HG02970 (cell line): ENCODE data around the gene SPATA3.
"Not testable (repeated sequence)": the region's sequence is repeated elsewhere in the genome, so short reads cannot be mapped to it uniquely, and the experiment has no call there.

Experiments used
- ATAC-seq: cut with Tn5 transposase; IDR thresholded peaks from one replicate; pipeline ENCODE4 v1.9.1; 2021; ENCODE audit warnings: mild to moderate bottlenecking, moderate library complexity, moderate number of reproducible peaks; ENCODE audit not compliant: unreplicated experiment, low FRiP score

Gene SPATA3

DNA sequence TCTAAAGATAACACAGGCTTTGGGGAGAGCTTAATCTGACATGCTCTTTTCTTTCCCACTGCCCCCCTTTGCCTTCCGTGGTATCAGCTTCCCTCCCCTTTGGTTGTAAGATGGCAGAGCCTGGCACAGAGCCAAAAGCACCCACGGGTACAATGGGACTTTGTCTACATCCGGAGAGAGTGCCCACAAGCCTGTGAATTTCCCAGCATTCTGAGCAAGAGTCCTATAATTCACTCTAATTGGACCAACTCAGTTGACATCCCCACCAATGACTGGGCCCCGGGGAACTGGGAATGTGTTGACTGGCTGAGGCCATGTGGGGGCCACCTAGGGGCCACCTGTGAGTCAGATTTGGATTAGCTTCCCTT is 21.3 kb downstream of the SPATA3 start:
- ATAC-seq: no peak

DNA sequence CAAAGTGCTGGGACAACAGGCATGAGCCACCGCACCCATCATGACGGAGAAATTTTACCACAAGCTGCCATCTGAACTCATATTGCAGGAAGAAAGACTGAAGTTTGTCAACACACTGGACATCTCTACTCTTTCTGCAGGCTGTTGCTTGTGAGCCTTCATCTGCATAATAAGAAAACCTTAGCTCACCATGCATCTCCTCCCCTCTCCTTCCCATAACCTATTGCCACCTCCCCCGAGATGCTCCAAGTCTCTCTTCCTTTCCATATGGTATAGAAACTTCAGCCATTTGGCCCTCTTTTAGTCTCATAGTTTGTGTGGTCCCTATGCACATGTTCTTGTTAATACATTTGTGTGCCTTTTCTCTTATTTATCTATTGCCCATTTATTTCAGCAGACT is 22.3 kb downstream of the SPATA3 start:
- no peak for ATAC-seq

DNA sequence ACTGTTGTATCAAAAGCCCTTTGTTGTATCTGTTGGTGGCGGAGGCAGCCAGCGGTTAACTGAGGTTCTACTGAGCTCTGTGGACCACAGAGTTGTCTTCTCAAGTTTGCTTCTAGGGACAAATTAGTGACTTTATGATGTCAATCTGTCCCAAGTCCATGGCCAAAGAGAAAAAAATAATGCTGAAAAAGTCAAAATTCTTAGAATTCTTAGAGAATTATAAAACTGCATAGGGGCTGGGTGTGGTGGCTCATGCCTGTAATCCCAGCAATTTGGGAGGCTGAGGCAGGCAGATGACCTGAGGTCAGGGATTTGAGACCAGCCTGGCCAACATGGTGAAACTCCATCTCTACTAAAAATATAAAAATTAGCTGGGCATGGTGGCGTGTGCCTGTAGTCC is 29.1 kb downstream of the SPATA3 start:
- ATAC-seq: not testable (repeated sequence)

DNA sequence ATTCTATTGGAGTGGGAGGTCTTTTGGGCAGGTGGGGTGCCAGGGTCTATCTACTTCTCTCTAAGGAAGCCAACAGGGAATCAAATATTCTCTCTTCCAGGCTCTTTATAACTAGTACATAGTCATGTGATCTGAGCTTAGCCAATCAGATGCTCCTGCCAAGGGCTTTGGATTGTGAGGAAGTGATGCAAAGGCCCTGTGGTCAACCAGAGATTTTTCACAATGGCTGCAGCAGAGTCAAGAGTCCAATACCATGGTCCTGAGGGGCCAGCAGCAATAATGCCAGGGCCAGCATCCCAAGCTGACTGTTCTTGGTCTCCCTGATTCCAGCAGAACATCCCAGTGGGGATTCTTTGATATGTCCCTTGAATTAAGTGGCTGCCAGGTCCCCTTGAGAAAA is 33.0 kb downstream of the SPATA3 start:
- ATAC-seq: no peak

DNA sequence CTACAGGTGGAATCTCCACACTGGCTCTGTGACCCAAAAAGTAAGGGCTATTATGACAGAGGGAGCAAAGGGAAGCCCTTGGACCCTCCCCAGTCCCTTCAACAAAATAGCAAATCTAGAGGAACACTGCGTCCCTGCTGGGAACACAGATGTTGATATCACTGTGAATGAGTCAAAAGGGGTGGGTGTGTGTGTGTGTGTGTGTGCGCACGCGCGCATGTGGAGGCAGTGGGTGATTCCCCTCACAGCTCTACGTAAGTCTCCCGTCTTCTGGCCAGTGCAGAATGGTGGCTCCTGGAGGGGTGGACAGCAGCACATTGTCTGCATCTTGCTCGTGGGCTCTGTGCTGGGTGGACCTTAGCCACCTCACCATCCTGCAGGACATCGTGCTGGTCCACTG is 33.6 kb downstream of the SPATA3 start:
- no peak for ATAC-seq

DNA sequence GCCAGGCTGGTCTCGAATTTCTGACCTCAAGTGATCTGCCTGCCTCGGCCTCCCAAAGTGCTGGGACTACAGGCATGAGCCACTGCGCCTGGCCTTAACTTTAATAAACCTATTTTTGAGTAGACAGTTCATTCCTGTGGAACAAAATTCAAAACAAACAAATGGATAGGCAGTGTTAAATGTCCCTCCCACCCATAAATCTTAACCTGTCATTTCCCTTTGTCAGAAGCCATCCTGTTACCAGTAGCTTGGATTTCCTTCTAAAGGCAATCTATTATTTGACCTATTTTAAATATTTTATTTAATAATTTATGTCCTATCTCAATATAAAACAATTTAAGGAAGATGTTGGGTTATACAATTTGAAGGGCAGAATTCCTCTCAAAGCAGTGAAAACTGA is 34.8 kb downstream of the SPATA3 start:
- ATAC-seq: no peak

DNA sequence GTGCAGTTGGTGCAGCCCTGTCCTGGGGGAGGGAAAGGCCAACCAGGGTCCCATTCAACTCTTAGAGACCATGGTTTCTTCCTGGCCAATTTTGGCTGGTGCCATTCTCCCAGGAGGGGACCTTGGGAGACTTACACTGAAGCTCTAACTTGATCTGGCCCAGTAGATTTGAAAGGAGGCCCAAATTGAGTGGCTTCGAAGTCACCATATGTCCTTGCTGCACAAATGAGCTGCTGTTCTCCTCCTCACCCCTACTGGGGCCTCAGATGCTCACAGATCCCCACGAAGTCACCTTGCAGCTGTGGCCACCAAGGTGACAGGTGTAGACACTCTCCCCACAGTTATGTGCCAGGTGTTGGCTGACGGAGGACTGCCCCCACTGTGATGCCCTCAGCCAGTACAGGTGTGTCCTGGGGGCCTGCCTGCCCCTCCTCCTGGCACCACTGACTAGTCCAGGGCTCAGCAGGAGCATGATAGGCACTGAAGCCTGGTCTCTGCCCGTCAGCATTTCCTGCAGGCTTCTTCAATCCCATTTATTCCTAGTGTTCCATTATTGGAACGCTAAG is 36.7 kb downstream of the SPATA3 start:
- no peak for ATAC-seq

DNA sequence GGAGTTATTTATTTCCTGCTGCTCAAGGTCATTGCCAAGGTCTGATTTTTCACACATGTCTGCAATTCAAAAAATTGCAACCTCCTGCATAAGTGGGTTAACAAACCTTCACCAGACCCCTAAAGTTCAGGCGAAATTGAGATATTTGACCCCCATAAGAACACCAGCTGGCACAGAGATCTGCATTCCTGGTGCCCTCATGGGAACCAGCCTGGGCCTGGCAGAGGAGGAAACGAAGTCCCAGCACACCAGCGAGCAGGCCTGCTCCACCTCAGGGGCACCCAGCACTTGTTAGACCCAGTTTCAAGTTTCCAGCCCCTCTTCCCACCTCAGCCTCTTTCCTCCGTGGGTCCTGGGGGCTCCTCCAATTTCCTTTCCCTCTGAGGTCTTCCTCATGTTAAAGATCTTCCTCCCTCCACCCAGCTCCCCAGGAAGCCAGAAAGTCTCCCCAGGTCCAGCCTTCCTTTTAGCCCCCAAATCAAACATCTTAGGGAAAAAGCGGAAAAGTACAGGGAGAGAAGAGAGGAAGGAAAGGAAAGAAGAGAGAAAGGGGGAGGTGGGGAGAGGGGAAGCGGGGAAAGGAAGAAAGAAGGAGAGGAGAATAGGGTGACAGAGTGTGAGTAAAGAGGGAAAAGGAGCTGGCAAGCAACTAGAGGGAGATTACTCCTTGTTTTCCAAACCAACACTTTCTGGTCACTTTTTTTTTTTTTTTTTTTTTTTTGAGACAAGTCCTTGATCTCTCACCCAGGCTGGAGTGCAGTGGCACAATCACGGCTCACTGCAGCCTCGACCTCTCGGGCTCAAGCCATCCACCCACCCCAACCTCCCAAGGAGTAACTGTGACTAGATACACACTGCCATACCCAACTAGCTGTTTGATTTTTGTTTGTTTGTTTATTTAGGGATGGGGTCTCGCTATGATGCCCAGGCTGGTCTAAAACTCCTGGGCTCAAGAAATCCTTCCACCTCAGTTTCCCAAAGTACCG is 37.5 kb downstream of the SPATA3 start:
- ATAC-seq: no peak

DNA sequence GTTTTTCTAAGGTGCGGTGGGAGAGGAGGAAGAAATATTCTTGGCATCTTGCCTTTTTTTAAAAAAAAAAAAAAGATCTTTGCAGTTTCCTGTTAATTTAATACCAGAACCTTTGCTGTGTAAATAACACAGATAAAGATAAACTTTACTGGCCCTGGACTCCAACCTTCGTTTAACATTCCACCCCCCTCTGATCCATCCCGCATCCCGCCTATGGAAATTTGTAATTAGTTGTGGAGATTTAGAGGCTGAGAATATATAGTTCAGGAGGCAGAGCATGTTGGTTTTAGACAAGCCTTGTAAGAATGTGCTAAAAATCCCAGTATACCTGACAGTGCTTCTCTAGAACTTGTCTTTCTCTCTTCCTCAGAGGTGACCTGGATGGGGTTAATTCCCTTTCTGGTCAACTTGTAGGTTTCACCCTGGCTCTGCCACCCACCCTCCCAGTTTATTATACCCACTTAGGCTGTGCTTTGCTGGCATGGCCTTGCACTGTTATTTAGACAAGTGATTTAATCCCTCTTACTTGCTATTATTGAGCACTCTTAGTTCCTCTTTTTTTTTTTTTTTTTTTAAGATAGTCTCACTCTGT is 38.5 kb downstream of the SPATA3 start:
- ATAC-seq: no peak

DNA sequence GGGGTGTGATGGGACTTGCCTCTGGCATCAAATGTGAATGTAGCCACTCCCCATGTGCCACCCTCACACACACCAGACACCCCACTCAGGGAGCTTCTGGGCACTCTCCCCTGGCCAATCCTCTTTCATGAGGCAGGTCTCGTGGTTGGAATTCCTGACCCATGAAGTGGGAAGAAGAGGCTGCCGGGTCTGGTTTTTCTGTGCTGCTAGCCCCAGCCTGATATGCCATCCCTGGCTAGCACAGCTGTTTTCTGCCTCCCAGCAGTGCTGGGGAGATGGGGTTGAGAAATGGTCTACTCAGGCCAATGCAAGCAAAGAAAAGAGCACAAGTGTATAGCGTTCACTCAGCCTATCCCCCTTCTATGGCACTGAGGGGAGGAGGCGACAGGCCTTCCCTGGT is 40.2 kb downstream of the SPATA3 start:
- ATAC-seq: no peak

DNA sequence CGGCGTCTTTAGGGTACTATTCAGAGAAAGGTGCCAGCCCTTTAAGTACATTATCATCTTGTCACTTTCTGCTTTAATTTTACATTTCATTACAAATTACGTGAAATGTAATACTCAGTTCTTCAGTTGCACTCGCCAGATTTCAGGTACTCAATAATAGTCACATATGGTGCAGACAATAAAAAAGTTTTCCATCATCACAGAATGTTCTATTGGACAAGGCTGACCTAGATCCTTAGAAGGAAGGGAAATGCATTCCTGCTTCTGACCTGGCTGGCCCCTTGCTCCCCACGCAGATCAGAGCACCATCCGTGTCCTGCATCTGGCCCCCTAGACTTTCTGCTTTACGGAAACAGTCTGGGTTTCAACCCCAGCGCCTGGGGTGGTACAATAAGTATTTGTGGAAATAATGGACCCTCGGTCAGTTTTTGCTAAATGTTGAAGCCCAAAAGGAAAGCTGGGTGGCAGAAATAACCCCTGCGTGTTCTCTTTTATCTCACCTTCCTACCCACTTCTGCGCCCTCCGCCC is 40.7 kb downstream of the SPATA3 start:
- ATAC-seq: no peak

DNA sequence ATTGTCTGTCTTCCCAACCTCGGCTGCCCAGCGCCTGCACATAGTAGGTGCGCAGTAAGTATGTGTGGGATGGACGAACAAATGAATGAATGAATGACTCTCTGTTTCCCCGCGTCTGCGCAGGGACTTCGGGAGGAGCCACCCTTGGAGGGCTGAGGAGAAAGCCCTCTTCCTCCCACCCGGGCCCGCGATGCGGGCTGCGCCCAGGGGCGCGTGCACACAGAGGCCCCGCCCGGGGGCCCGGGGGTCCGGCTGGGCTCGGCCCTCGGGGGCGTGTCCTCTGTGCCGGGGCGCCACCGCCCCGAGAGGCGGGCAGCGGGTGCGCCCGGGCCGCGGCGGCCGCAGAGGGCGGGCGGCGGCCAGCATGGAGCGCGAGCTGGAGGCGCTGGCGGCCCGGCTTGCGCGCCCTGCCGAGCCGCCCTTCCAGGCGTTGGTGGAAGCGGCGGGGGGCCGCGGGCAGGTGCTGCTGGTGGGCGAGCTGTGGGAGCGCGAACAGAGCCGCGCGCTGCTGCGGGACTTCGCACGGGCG is 41.3 kb downstream of the SPATA3 start, which contains the start of gene C2orf72:
Gene C2orf72, plus strand, starts transcription at position 322 of the 529 bp plus-strand sequence. Its CDS starts 43 bp downstream, at position 365.
- no peak for ATAC-seq

DNA sequence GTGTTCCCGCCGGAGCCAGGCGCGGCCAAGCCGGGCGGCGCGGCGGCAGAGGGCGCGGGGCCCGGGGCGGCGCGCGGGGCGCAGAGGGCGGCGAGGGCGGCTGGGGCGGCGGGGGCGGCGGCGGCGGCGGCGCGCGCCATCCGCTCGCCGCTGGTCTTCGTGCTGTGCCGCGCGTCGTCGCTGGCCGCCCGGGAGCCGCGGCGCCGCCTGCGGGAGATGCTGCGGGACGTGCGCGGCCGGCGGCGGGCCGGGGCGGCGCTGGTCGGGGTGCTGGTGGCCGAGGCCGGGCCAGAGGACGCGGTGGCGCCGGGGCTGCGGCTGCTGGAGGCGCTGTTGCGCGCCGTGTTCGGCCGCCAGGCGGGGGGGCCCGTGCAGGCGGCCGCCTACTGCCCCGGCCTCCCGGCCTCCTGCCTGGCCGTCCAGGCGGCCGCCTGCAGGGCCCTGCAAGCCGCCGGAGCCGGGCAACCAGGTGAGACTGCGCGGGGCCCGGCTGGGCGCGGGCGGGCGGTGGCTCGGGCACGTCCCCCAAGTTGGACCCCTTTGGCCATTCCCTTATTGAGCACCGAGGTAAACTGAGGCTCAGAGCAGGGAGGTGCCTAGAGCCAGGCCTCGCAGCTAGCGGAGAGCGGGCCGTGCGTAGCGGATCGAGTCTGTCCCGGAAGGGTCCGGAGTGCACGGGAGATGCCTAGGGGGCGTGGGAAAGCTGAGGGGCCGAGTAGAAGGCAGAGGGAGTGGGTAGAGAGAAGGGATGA is 42.0 kb downstream of the SPATA3 start:
- no peak for ATAC-seq

DNA sequence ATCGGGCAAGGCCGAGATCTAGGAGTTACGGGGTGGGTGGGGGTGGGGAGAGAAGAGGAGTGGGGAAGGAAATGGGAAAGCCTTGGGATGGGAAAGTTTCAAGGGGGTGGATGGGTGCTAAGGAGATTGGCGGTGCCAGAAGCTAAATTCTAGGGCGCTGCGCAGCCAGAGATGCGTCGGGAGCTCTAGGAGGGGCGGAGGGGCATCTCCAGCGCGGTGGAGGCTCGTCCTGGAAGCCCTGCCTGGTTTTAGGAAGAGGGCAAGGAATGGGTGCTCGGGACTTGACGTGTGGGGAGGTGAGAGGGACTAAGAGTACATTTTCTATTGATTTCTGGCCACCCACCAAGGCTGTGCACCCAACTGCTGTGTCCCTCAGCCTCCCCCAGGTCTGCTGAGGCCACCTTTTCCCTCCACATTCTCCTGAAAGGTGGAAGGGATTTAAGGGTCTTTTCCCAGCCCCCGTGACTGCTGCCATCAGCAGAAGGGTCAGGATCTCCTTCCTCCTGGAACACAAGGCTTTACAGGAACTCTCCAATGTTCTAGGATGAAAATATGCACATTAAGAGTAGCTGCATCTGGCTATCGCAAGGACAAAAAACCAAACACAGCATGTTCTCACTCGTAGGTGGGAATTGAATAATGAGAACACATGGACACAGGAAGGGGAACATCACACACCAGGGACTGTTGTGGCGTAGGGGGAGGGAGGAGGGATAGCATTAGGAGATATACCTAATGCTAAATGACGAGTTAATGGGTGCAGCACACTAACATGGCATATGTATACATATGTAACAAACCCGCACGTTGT is 42.8 kb downstream of the SPATA3 start:
- ATAC-seq: no peak

DNA sequence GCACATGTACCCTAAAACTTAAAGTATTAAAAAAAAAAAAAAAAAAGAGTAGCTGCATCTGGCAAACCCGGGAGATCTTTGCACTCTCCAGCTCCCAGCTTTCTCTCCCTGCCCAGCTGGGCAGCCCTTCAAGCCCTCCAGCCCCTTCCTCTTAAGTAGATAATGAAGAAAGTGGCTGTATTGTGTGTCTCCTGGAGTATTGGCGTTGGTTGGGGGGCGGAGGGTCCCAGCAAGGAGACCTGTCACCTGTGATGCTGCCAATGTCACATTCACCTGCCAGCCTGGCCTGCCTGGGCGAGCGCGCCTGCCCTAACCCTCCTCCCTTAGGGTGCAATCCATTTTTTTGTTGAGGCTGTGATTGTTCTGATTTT is 43.4 kb downstream of the SPATA3 start:
- ATAC-seq: no peak

DNA sequence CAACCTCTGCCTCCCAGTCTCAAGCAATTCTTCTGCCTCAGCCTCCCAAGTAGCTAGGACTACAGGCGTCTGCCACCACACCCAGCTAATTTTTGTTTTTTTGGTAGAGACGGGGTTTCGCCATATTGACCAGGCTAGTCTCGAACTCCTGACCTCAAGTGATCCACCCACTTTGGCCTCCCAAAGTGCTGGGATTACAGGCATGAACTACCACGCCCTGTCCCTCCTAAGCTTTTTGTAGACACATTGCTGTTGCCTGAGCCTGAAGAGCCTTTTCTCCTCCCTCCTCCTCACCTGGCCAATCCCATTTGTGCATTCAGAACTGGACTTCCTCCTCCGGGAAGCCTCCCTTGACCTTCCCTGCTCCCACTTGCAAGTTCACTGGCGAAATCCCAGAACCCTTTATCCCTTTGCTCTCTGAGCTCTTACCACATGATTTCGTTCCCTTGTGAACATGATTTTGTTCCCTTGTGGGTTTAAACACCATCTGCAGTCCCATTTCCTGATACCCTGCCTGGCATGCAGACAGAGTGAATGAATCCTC is 44.0 kb downstream of the SPATA3 start:
- ATAC-seq: no peak

DNA sequence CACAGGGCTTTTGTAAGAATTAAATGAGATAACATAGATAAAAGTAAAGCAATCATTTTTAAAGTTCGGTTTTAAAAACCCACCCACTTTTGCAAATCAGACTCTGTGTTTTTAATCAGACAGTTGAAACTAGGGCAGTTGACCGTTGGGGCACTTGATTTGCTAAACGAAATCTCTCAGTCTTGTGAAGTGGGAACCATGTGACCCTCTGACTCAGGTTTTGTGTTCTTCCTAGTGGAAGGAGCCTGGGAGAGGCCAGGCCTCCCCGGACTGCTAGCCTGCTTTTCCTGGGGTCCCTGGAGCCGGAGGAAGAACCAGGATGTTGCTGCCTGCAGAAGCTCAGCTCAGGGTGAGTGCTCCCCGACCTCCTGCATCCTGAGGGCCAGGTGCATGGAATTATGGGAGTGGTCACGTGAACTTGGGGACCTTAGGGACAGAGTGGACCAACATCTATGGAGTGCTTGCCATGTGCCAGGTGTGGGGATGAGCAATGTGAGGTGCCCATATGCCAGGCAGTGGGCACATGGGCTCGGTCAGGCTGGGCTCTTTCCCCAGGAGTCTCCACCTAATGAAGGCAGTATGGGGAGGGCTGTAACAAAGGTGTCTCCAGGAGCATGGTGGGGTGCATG is 45.3 kb downstream of the SPATA3 start:
- ATAC-seq: no peak

DNA sequence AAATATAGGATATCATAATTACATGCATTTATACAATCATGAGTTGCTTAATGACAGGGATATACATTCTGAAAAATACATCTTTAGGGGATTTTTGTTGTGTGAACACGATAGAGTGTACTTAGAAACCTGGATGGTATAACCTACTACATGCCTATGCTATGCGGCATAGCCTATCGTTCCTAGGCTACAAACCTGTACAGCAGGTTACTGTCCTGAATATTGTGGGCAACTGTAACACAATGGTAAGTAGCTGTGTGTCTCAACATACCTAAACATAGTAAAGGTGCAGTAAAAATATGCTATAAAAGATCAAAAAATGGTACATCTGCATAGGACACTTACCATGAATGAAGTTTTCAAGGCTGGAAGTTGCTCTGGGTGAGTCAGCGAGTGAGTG is 47.9 kb downstream of the SPATA3 start:
- ATAC-seq: no peak

DNA sequence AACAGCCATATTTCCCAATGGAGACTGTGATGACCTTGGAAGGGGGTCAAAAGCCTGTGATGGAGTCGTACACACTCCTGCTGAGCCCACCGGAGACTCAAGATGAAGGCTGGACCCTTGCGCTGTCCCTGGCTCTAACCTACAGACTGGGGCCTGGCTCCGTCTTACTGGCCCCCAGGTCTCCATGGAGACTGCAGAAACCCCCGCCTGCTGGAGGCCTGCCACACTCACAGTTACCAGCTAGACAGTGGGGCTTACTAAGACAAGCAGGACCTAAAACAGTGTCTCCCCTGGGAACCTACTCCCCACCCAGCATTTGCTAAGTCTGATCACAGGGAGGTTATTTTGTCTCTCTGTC is 51.0 kb downstream of the SPATA3 start:
- no peak for ATAC-seq
